ENCODE results near the gene BAIAP3.

DNA sequence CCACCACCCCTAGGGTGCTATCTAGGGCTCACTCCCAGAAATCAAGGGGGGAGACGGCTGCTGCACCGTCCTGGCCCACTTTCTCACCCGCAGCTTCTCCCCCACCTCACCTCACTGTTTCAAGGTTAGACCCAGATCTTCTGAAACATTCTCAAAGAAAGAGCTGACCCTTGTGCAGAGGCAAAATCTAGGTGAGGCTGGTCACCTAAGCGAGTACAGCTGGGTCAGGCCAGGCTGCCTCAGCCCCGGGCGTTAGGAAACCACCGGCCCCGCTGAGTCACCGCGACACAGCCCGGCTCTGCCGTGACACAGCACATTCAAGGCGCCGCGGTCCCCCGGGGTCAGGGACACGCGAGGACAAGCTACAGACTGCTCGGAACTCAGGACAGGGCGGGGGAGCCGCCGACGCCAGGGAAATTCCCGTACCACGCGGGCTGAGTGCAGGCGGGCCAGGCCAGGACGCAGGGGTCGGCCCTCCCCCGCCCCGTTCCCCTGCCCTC lies 45.4 kb downstream of the BAIAP3 start:
- no peak for TF ChIP-seq POLR2A (IDR thresholded peaks at IDR 0.05)
- no peak for TF ChIP-seq CTCF (IDR thresholded peaks at IDR 0.05)
